Inferior parietal cortex (tissue), 1 donor: ENCODE measurements around the gene NPTXR.

Experiments used
- DNase-seq: peaks from one replicate; pipeline ENCODE4 v3.0.0-alpha.2; 2016; ENCODE audit errors: extremely low spot score

NPTXR gene

GRCh38 chr22:38770257-38770949 is 73.4 kb downstream of the NPTXR start:
- DNase-seq = no peak
